ENCODE data around the gene SIDT2. TPM values are rescaled to one million over a fixed set of nuclear protein-coding genes. Genes with fewer than 3 reads are reported as not detected.

SIDT2 gene
- total and polyA plus RNA-seq, 2 of the 8 experiments (the other 6 are each of a cell fraction or from before 2014, with no cell fraction given), result 18.5 to 21.1 TPM

DNA sequence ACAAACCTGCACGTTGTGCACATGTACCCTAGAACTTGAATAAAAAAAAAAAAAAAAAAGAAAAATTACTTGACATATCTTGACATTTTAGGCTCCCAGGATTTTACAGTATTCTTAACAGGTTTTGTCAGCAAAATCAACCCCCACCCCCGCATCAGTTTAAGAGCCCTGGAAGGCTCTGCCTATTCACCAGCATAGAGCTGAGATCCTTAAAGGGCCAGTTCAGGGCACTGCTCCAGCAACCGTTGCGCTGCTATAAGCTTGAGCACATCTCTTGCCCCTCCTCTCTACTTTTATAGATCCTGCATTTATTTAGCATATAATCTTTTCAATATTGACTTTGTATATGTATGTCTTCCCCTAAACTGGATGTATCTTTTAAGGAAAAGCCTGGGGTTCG is 35.2 kb upstream of the SIDT2 start:
- Histone ChIP-seq H2BK12ac (ENCODE audit: low read depth, low read length) (no peak overlapping the region), H2BK15ac (ENCODE audit: low read length) (no peak overlapping the region), H3K79me1 (ENCODE audit: low read depth, low read length) (peaks cover 2% of the 10 kb centered on the region), H3K4me3 (ENCODE audit: extremely low read depth in 1 of 4, insufficient read depth in 2 of 4, low read depth in 3 of 4, low read length in 4 of 4) (peak overlapping the region; percentile 88 to 99 (median 92)), H2BK5ac (ENCODE audit: low read depth, low read length) (peak overlapping the region; percentile 93; the same call in 1 of the 2 replicates), H3K14ac (ENCODE audit: insufficient read length) (no peak overlapping the region), H4K20me1 (replicated peaks in 1 of 2; ENCODE audit: control insufficient read depth in 1 of 2, insufficient read depth in 2 of 2, low read length in 2 of 2) (peaks cover 6 to 9% of the 10 kb centered on the region in 2 experiments), H3K36me3 (ENCODE audit: control insufficient read depth in 2 of 4, insufficient read depth in 4 of 4, low read length in 3 of 4) (peaks cover 2 to 26% (median 3%) of the 10 kb centered on the region in 4 experiments; a peak in 6 of 8 replicates), H3K79me2 (ENCODE audit: control insufficient read depth in 1 of 2, insufficient read depth in 2 of 2, low read length in 2 of 2) (peaks cover 37 to 40% of the 10 kb centered on the region in 2 experiments), H3K18ac (ENCODE audit: extremely low read depth, low read length) (no peak overlapping the region; the same call in 1 of the 2 replicates), H4K5ac (ENCODE audit: insufficient read length, low read depth, low read length) (no peak overlapping the region), H3K9me3 (ENCODE audit: insufficient read depth in 2 of 2, low read depth in 1 of 2, low read length in 1 of 2) (no peaks in the 10 kb centered on the region), H4K91ac (replicated peaks; ENCODE audit: insufficient read length, low read length) (peak overlapping the region; percentile 69), H3K56ac (replicated peaks; ENCODE audit: insufficient read length, low read depth, low read length) (no peak overlapping the region), H3K4me1 (replicated peaks in 1 of 4; ENCODE audit: control insufficient read depth in 3 of 4, insufficient read depth in 4 of 4, low read length in 3 of 4) (peaks cover 0 to 11% (median 6%) of the 10 kb centered on the region in 4 experiments; a peak in 5 of 7 replicates), H2BK120ac (replicated peaks; ENCODE audit: low read depth, low read length) (no peak overlapping the region), H3K23me2 (ENCODE audit: low read depth, low read length) (peaks cover 15% of the 10 kb centered on the region), H3K4ac (replicated peaks; ENCODE audit: insufficient read length, low read depth, low read length) (no peak overlapping the region), H3K23ac (ENCODE audit: insufficient read length) (no peak overlapping the region), H2BK20ac (ENCODE audit: low read length) (no peak overlapping the region), H3K4me2 (ENCODE audit: insufficient read depth in 1 of 2, low read depth in 2 of 2, low read length in 2 of 2) (peak overlapping the region; percentile 91 to 100), H3K9ac (replicated peaks in 1 of 4; ENCODE audit: extremely low read depth in 1 of 4, low read depth in 3 of 4, low read length in 3 of 4) (peak overlapping the region in 3 of 4 experiments; percentile 84 to 85 (median 85); a peak in 5 of 7 replicates), H2AK5ac (ENCODE audit: low read depth, low read length) (no peak overlapping the region), H3K27ac (ENCODE audit: low read depth, low read length) (peak overlapping the region; percentile 92), H2AFZ (ENCODE audit: low read length) (peak overlapping the region; percentile 99; the same call in 1 of the 2 replicates), H3K27me3 (replicated peaks in 1 of 4; ENCODE audit: control insufficient read depth in 3 of 4, extremely low read depth in 1 of 4, insufficient read depth in 3 of 4, low read length in 3 of 4) (no peaks in the 10 kb centered on the region), H4K8ac (ENCODE audit: extremely low read depth, insufficient read depth, low read length) (no peak overlapping the region)
- FAIRE-seq (no peak), DNase-seq (ENCODE audit: low read depth in 1 of 2, low spot score in 2 of 2) (no peak)
- WGBS, 2 experiments (ENCODE audit: extremely low coverage in 1 of 2, insufficient coverage in 1 of 2, insufficient read length in 1 of 2, insufficient replicate concordance in 2 of 2, low coverage in 1 of 2, low lambda C conversion rate in 2 of 2, missing lambda C conversion rate in 1 of 2), result 37% methylated on average over 5 of the region's 5 CpGs; no CpG with 5 or more reads in 1 of the 2 experiments
- ChIA-PET POLR2A (ENCODE audit: partially characterized antibody) (interaction anchor here (0.6 to 3.9 kb wide), 10 partner anchors 10 to 310 kb away, joined by 3 to 30 read pairs (median 9); partner anchors contain the start of gene SIK3), CTCF (ENCODE audit: partially characterized antibody) (interaction anchor here (0.6 to 2.7 kb wide), 4 partner anchors 27 to 54 kb away, joined by 3 to 11 read pairs (median 4); no protein-coding TSS in a partner anchor)
- TF ChIP-seq RNF2 (IDR thresholded peaks at IDR 0.05; ENCODE audit: borderline replicate concordance, low read depth, low read length, missing control alignments, poor library complexity, severe bottlenecking), result no peak
- TF ChIP-seq EP300 (IDR thresholded peaks at IDR 0.05; ENCODE audit: borderline replicate concordance in 1 of 2, low read depth in 2 of 2, low read length in 2 of 2), result no peak
- TF ChIP-seq SAP30 (IDR thresholded peaks at IDR 0.05; ENCODE audit: insufficient read depth, insufficient replicate concordance, low read length), result no peak
- TF ChIP-seq NRF1 (IDR thresholded peaks at IDR 0.05; ENCODE audit: low read depth, low read length), result no peak
- no peak for TF ChIP-seq SP1 (IDR thresholded peaks at IDR 0.05; ENCODE audit: low read depth, low read length)
- TF ChIP-seq CBX5 (IDR thresholded peaks at IDR 0.05; ENCODE audit: low read depth, low read length), result no peak
- TF ChIP-seq KDM4A (IDR thresholded peaks at IDR 0.05; ENCODE audit: low read depth, low read length, severe bottlenecking), result no peak
- no peak for TF ChIP-seq SIN3A (conservative IDR thresholded peaks at IDR 0.05 in 1 of 2, IDR thresholded peaks at IDR 0.05 in 1 of 2; ENCODE audit: low read depth in 1 of 2, low read length in 2 of 2)
- no peak for TF ChIP-seq RXRA (IDR thresholded peaks at IDR 0.05; ENCODE audit: insufficient read depth, low read depth, low read length)
- TF ChIP-seq CBX8 (IDR thresholded peaks at IDR 0.05; ENCODE audit: borderline replicate concordance, low read depth, low read length), result no peak
- TF ChIP-seq EZH2 (IDR thresholded peaks at IDR 0.05; ENCODE audit: low read depth, low read length, severe bottlenecking), result no peak

Measured in H1 (cell line).